HL-60 (cell line): ENCODE results near the gene TPO.

Experiments
- GABPA ChIP-seq: IDR thresholded peaks from 2 replicates; pipeline ENCODE4 v1.6.1; 2012; ENCODE audit warnings: low read depth
- POLR2AphosphoS5 ChIP-seq: IDR thresholded peaks from 2 replicates; pipeline ENCODE4 v1.6.1; 2012; ENCODE audit warnings: low read depth
- SPI1 ChIP-seq: IDR thresholded peaks from 2 replicates; pipeline ENCODE4 v1.6.1; 2012; ENCODE audit warnings: low read depth, mild to moderate bottlenecking, borderline replicate concordance
- TF ChIP-seq, protein P1 (sequence below): IDR thresholded peaks from one replicate; pipeline ENCODE4 v1.5.1; 2011; ENCODE audit warnings: low read length, control low read depth, inconsistent platforms; ENCODE audit not compliant: insufficient read depth
- TF ChIP-seq, protein P2 (sequence below): IDR thresholded peaks from 2 replicates; pipeline ENCODE4 v1.6.1; 2012; ENCODE audit warnings: low read depth; ENCODE audit not compliant: insufficient replicate concordance

DNA sequence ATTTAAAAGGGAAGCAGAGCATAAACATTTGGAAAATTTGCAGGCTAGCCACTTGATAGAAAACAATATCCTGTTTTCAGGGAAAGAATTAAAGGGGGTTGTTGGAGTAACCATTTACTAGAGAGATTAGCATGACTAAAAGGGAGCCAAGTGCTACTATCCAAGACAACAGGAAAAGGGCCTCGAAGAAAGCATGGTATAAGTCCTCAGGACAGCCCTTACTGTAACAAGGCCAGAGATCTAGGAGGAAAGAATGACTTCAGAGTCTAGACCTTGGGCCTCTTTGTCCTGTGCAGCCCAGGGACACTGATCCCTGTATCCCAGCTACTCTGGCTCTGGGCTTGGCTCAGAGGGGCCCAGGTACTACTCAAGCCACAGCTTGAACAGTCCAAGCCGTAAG, 16.6 kb downstream of the TPO start:
- TF ChIP-seq, protein P1, sequence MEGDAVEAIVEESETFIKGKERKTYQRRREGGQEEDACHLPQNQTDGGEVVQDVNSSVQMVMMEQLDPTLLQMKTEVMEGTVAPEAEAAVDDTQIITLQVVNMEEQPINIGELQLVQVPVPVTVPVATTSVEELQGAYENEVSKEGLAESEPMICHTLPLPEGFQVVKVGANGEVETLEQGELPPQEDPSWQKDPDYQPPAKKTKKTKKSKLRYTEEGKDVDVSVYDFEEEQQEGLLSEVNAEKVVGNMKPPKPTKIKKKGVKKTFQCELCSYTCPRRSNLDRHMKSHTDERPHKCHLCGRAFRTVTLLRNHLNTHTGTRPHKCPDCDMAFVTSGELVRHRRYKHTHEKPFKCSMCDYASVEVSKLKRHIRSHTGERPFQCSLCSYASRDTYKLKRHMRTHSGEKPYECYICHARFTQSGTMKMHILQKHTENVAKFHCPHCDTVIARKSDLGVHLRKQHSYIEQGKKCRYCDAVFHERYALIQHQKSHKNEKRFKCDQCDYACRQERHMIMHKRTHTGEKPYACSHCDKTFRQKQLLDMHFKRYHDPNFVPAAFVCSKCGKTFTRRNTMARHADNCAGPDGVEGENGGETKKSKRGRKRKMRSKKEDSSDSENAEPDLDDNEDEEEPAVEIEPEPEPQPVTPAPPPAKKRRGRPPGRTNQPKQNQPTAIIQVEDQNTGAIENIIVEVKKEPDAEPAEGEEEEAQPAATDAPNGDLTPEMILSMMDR, result no peak
- no peak for TF ChIP-seq POLR2AphosphoS5
- no peak for TF ChIP-seq GABPA
- TF ChIP-seq, protein P2, sequence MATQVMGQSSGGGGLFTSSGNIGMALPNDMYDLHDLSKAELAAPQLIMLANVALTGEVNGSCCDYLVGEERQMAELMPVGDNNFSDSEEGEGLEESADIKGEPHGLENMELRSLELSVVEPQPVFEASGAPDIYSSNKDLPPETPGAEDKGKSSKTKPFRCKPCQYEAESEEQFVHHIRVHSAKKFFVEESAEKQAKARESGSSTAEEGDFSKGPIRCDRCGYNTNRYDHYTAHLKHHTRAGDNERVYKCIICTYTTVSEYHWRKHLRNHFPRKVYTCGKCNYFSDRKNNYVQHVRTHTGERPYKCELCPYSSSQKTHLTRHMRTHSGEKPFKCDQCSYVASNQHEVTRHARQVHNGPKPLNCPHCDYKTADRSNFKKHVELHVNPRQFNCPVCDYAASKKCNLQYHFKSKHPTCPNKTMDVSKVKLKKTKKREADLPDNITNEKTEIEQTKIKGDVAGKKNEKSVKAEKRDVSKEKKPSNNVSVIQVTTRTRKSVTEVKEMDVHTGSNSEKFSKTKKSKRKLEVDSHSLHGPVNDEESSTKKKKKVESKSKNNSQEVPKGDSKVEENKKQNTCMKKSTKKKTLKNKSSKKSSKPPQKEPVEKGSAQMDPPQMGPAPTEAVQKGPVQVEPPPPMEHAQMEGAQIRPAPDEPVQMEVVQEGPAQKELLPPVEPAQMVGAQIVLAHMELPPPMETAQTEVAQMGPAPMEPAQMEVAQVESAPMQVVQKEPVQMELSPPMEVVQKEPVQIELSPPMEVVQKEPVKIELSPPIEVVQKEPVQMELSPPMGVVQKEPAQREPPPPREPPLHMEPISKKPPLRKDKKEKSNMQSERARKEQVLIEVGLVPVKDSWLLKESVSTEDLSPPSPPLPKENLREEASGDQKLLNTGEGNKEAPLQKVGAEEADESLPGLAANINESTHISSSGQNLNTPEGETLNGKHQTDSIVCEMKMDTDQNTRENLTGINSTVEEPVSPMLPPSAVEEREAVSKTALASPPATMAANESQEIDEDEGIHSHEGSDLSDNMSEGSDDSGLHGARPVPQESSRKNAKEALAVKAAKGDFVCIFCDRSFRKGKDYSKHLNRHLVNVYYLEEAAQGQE, result no peak
- TF ChIP-seq SPI1, result no peak
